ENCODE data around the gene LIPT1. TPM values are rescaled to one million over a fixed set of nuclear protein-coding genes. Genes with fewer than 3 reads are reported as not detected.

LIPT1 gene
- total and polyA plus RNA-seq, 4 experiments from 2014 or later = 20.5 to 25.6 (median 23.9) TPM

DNA sequence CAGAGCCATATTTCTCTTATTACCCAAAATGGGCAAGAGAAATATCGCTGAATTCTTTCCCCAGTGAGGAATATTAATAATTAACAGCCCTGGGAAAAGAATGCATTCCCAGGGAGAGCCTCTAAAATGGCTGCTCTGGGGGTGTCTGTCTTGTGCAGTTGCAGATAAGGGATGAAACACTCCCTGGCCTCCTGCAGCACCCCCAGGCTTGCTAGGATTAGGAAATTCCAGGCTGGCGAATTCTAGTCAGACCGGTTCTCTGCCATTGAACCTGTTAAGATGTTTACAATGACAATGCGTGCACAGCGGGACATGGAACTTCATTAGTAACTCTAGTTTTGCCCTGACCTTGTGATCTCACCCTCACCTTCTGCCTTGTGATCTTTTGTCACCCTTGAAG, 50.7 kb downstream of the LIPT1 start:
- Histone ChIP-seq H3K36me3 (ENCODE audit: insufficient read depth, low read length) (no peaks in the 10 kb centered on the region), H3K27me3 (ENCODE audit: insufficient read depth, low read length) (no peaks in the 10 kb centered on the region), H3K27ac (ENCODE audit: low read depth, low read length) (no peak overlapping the region), H3K4me1 (ENCODE audit: insufficient read depth, low read length) (no peaks in the 10 kb centered on the region), H3K4me3 (ENCODE audit: low read length in 2 of 2) (no peak overlapping the region), H3K9me3 (ENCODE audit: control insufficient read depth in 1 of 2, low read length in 2 of 2) (no peaks in the 10 kb centered on the region)
- intact Hi-C loops (cut with micrococcal nuclease) = no loop called here
- CTCF ChIA-PET (ENCODE audit: partially characterized antibody) = no interaction called here
- Mint-ChIP-seq H3K4me3 (no peak overlapping the region), H3K27ac (no peak overlapping the region), H3K36me3 (peaks cover 9 to 34% of the 10 kb centered on the region in 2 donors), H3K4me1 (peaks cover 0 to 2% (median 0%) of the 10 kb centered on the region in 4 donors), H3K9me3 (peaks cover 0 to 16% (median 10%) of the 10 kb centered on the region in 8 donors), H3K27me3 (no peaks in the 10 kb centered on the region)
- DNase-seq = no peak
- POLR2A ChIA-PET (ENCODE audit: partially characterized antibody) = no interaction called here

Other genes with a start within 250 kb of the LIPT1 start
- 1 to 10 TPM; 1.1 to 1.2 TPM for gene CRACDL, start 218.7 kb upstream of the LIPT1 start, total RNA-seq
- 1 to 10 TPM in 1 of 2 donors, under 1 TPM in 1; 0.25 to 1.3 TPM for gene CRACDL, start 218.7 kb upstream of the LIPT1 start, polyA plus RNA-seq
- 1 to 10 TPM; 2.3 to 3.2 TPM for gene C2orf15, start 13.3 kb upstream of the LIPT1 start, total RNA-seq
- 1 to 10 TPM; 4.7 to 4.9 TPM for gene C2orf15, start 13.3 kb upstream of the LIPT1 start, polyA plus RNA-seq
- gene TSGA10, start within 50 bp of the LIPT1 start, total RNA-seq = 10 to 100 TPM; 20.7 to 22.6 TPM
- gene TSGA10, start within 50 bp of the LIPT1 start, polyA plus RNA-seq = 10 to 100 TPM; 17.0 to 17.3 TPM
- gene MITD1, start 26.1 kb downstream of the LIPT1 start, total RNA-seq = 10 to 100 TPM; 79.1 to 84.3 TPM
- 10 to 100 TPM; 54.7 to 73.9 TPM for gene MITD1, start 26.1 kb downstream of the LIPT1 start, polyA plus RNA-seq
- 10 to 100 TPM; 20.2 to 22.7 TPM for gene MRPL30, start 26.2 kb downstream of the LIPT1 start, total RNA-seq
- 10 to 100 TPM; 12.4 to 17.0 TPM for gene MRPL30, start 26.2 kb downstream of the LIPT1 start, polyA plus RNA-seq
- not detected for gene LYG2, start 100.7 kb downstream of the LIPT1 start, total RNA-seq
- gene LYG2, start 100.7 kb downstream of the LIPT1 start, polyA plus RNA-seq = not detected
- 1 to 10 TPM; 2.5 to 3.3 TPM for gene LYG1, start 146.2 kb downstream of the LIPT1 start, total RNA-seq
- gene LYG1, start 146.2 kb downstream of the LIPT1 start, polyA plus RNA-seq = under 1 TPM in 1 of 2 donors, not detected in 1; 0.52 TPM
- 10 to 100 TPM; 24.7 to 31.1 TPM for gene TXNDC9, start 181.4 kb downstream of the LIPT1 start, total RNA-seq
- gene TXNDC9, start 181.4 kb downstream of the LIPT1 start, polyA plus RNA-seq = 10 to 100 TPM; 56.3 to 63.0 TPM
- gene EIF5B, start 182.4 kb downstream of the LIPT1 start, total RNA-seq = 10 to 100 TPM; 36.2 to 44.2 TPM
- gene EIF5B, start 182.4 kb downstream of the LIPT1 start, polyA plus RNA-seq = 10 to 100 TPM in 1 of 2 donors, 1 to 10 TPM in 1; 1.8 to 16.7 TPM

Measured in CD4-positive, alpha-beta memory T cell (primary cell).